HCT116 (cell line): Measurements from ENCODE around the gene C9orf43. TPM values are rescaled to one million over a fixed set of nuclear protein-coding genes. Genes with fewer than 3 reads are reported as not detected.

ENCODE experiments used
- ATAC-seq: fragments of 200-7000 bp; cut with Tn5 transposase; 2 replicates; pipeline ENCODE4 v1.9.1; 2020; ENCODE audit warnings: mild to moderate bottlenecking, moderate library complexity
- BruUV-seq: library from RNA; stranded (reverse); fragments of 400-500 nt; replicated peaks from 2 replicates; lab custom pipeline; 2021; lab: Mats Ljungman, UMichigan
- CTCF ChIA-PET: fragments of 300-600 bp; sonication (Branson Sonifier 250); formaldehyde crosslinking; loops from one replicate; lab custom pipeline; 2021; ENCODE audit warnings: antibody characterized with exemption; lab: Charles Lee
- POLR2A ChIA-PET: fragments of 300-600, 350-600 bp; sonication (Branson Sonifier 250); formaldehyde crosslinking; loops from one replicate; lab custom pipeline; 2021; ENCODE audit warnings: antibody characterized with exemption; lab: Charles Lee
- RAD21 ChIA-PET, 2 experiments: fragments of 300-600 bp; sonication (Branson Sonifier 250); formaldehyde crosslinking; loops; one replicate each; lab custom pipeline; 2023; ENCODE audit warnings: low total read pairs in 2 of 2; ENCODE audit not compliant: uncharacterized antibody in 2 of 2, unreplicated experiment in 2 of 2, low non-redundant PET in 1 of 2; lab: Charles Lee
- DNase-seq: peaks from one replicate; pipeline ENCODE4 v3.0.0-alpha.2; 2010; ENCODE audit warnings: low read depth, low spot score
- H2AFZ ChIP-seq: fragments of 200-600 bp; shearing (Covaris generic), sonication (generic); 2 replicates; pipeline ENCODE4 v1.6.1; 2017; ENCODE audit warnings: low read depth, mixed run types, mixed read lengths, antibody characterized with exemption, low read length; ENCODE audit not compliant: poor library complexity, severe bottlenecking
- H3K27ac ChIP-seq: 2 replicates; pipeline ENCODE4 v1.5.1; 2012; ENCODE audit warnings: low read depth, low read length
- H3K27me3 ChIP-seq: fragments of 200-600 bp; sonication (generic); 2 replicates; pipeline ENCODE4 v1.6.1; 2016; ENCODE audit warnings: mixed run types, low read length, mixed read lengths; ENCODE audit not compliant: insufficient read depth
- H3K36me3 ChIP-seq, 2 experiments: fragments of 200-500 bp in 1 of 2; fragments of 200-600 bp in 1 of 2; sonication (Bioruptor generic) in 1 of 2; sonication (generic) in 1 of 2; 2 replicates each; pipeline versions ENCODE4 v1.5.1 to v1.6.1; 2014 to 2016; ENCODE audit warnings: low read length in 2 of 2, inconsistent platforms in 1 of 2, mixed read lengths in 1 of 2, mixed run types in 1 of 2; ENCODE audit not compliant: insufficient read depth in 2 of 2, control insufficient read depth in 1 of 2
- H3K4me1 ChIP-seq, 2 experiments: fragments of 200-600 bp in 1 of 2; sonication (generic) in 1 of 2; 2 replicates each; pipeline versions ENCODE4 v1.5.1 to v1.6.1; 2012 to 2017; ENCODE audit warnings: low read length in 2 of 2, inconsistent platforms in 1 of 2, mild to moderate bottlenecking in 1 of 2, mixed read lengths in 1 of 2, mixed run types in 1 of 2, moderate library complexity in 1 of 2; ENCODE audit not compliant: insufficient read depth in 2 of 2, control insufficient read depth in 1 of 2
- H3K4me2 ChIP-seq: fragments of 200-600 bp; sonication (generic); 2 replicates; pipeline ENCODE4 v1.6.1; 2017; ENCODE audit warnings: mixed run types, low read length, mixed read lengths
- H3K4me3 ChIP-seq, 2 experiments: fragments of 200-600 bp in 1 of 2; sonication (generic) in 1 of 2; replicated peaks in 1 of 2; 2 replicates each; pipeline ENCODE4 v1.5.1; 2011 to 2016; ENCODE audit warnings: low read length in 2 of 2, control low read depth in 1 of 2, low read depth in 1 of 2, mild to moderate bottlenecking in 1 of 2, mixed read lengths in 1 of 2, mixed run types in 1 of 2
- H3K79me2 ChIP-seq: fragments of 200-600 bp; sonication (generic); 2 replicates; pipeline ENCODE4 v1.6.1; 2017; ENCODE audit warnings: mild to moderate bottlenecking, mixed run types, low read length, moderate library complexity, mixed read lengths; ENCODE audit not compliant: insufficient read depth
- H3K9ac ChIP-seq: fragments of 200-600 bp; sonication (generic); 2 replicates; pipeline ENCODE4 v1.6.1; 2016; ENCODE audit warnings: low read length, mixed read lengths
- H3K9me2 ChIP-seq: fragments of 200-600 bp; sonication (generic), shearing (Covaris generic); 2 replicates; pipeline ENCODE4 v1.6.1; 2017; ENCODE audit warnings: mixed run types, mild to moderate bottlenecking, moderate library complexity; ENCODE audit not compliant: insufficient read depth
- H3K9me3 ChIP-seq, 2 experiments: fragments of 200-500 bp in 1 of 2; fragments of 200-600 bp in 1 of 2; sonication (Bioruptor generic) in 1 of 2; sonication (generic) in 1 of 2; 2 replicates each; pipeline ENCODE4 v1.6.1; 2014 to 2017; ENCODE audit warnings: low read length in 2 of 2, mixed read lengths in 2 of 2, inconsistent platforms in 1 of 2, low read depth in 1 of 2, mild to moderate bottlenecking in 1 of 2, mixed run types in 1 of 2, moderate library complexity in 1 of 2; ENCODE audit not compliant: control insufficient read depth in 1 of 2, insufficient read depth in 1 of 2
- H4K20me1 ChIP-seq: fragments of 200-600 bp; sonication (generic), shearing (Covaris generic); 2 replicates; pipeline ENCODE4 v1.6.1; 2017; ENCODE audit warnings: mixed run types, mild to moderate bottlenecking, moderate library complexity; ENCODE audit not compliant: insufficient read depth
- CBX3 ChIP-seq: IDR thresholded peaks from 2 replicates; pipeline ENCODE4 v1.6.1; 2012; ENCODE audit warnings: low read depth
- CEBPB ChIP-seq: IDR thresholded peaks from 2 replicates; pipeline ENCODE4 v1.6.1; 2012; ENCODE audit warnings: low read depth
- EGR1 ChIP-seq: IDR thresholded peaks from 2 replicates; pipeline ENCODE4 v1.6.1; 2012; ENCODE audit warnings: low read depth
- EZH2phosphoT487 ChIP-seq: fragments of 200-600 bp; IDR thresholded peaks from 2 replicates; pipeline ENCODE4 v1.6.1; 2018; ENCODE audit warnings: antibody characterized with exemption, borderline replicate concordance
- RAD21 ChIP-seq: IDR thresholded peaks from 2 replicates; pipeline ENCODE4 v1.6.1; 2012; ENCODE audit warnings: low read depth, mild to moderate bottlenecking
- SP1 ChIP-seq: IDR thresholded peaks from 2 replicates; pipeline ENCODE4 v1.6.1; 2012; ENCODE audit warnings: low read depth
- SRF ChIP-seq: IDR thresholded peaks from 2 replicates; pipeline ENCODE4 v1.6.1; 2012; ENCODE audit warnings: low read depth
- YY1 ChIP-seq: IDR thresholded peaks from 2 replicates; pipeline ENCODE4 v1.6.1; 2011; ENCODE audit warnings: low read length, low read depth, moderate library complexity, mild to moderate bottlenecking; ENCODE audit not compliant: insufficient replicate concordance; ENCODE audit errors: extremely low read depth
- ZFX ChIP-seq: fragments of 450-650 bp; IDR thresholded peaks from 2 replicates; pipeline ENCODE4 v1.6.1; 2017
- ZNF274 ChIP-seq: fragments of 200-500 bp; sonication (Bioruptor generic); IDR thresholded peaks from 2 replicates; pipeline ENCODE4 v1.6.1; 2014; ENCODE audit warnings: mild to moderate bottlenecking, low read depth, low read length, inconsistent platforms
- intact Hi-C: fragments of 100-400 bp; cut with micrococcal nuclease; formaldehyde crosslinking; loops from 2 replicates; pipeline ENCODE4 v1.10.0; 2022
- total RNA-seq: library from RNA; stranded (reverse); gene quantifications from one replicate; pipeline ENCODE4 v1.2.1, GENCODE V29; 2021; ENCODE audit not compliant: unreplicated experiment
- TF ChIP-seq, protein P1 (sequence below): IDR thresholded peaks from 2 replicates; pipeline ENCODE4 v1.6.1; 2011; ENCODE audit warnings: mild to moderate bottlenecking, low read length, moderate library complexity; ENCODE audit not compliant: insufficient replicate concordance; ENCODE audit errors: extremely low read depth

Gene C9orf43
- total RNA-seq, 1 experiment from 2014 or later, result 0.71 TPM

DNA sequence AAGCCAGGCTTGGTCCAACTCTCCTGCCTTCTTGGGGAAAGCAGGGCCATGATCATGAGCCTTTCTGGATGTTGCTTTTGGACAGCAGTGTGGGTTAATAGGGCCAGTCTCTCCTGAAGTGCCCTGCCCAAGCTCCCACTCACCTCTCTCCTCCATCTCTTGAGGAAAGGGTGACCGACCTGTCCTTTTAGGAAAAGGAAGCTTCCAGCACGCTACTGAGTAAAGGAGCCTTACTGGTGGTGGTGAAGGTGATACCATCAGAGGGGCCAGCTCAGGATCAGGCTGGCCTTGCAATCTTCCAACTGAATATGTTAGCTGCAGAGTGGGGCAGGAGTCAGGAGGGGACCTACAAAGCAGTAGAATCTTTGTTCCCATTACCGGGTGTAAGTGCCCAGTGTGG is 50.7 kb downstream of the C9orf43 start:
- DNase-seq (no peak), ATAC-seq (no peak)
- Histone ChIP-seq H3K27me3 (no peaks in the 10 kb centered on the region), H2AFZ (no peak overlapping the region), H3K27ac (no peak overlapping the region), H3K79me2 (peaks cover 27% of the 10 kb centered on the region), H4K20me1 (no peaks in the 10 kb centered on the region), H3K4me1 (peaks cover 20 to 33% of the 10 kb centered on the region in 2 experiments), H3K9me3 (no peaks in the 10 kb centered on the region), H3K9ac (no peak overlapping the region), H3K4me3 (no peak overlapping the region), H3K36me3 (no peaks in the 10 kb centered on the region), H3K4me2 (no peak overlapping the region), H3K9me2 (no peaks in the 10 kb centered on the region)
- ChIA-PET RAD21 (no interaction called here), CTCF (no interaction called here), POLR2A (no interaction called here)
- intact Hi-C loops, result no loop called here
- no TSS peak for BruUV-seq
- TF ChIP-seq CEBPB (no peak), EGR1 (no peak), EZH2phosphoT487 (no peak), ZFX (no peak), RAD21 (no peak), SP1 (no peak), ZNF274 (no peak), YY1 (no peak)
- TF ChIP-seq, protein P1, sequence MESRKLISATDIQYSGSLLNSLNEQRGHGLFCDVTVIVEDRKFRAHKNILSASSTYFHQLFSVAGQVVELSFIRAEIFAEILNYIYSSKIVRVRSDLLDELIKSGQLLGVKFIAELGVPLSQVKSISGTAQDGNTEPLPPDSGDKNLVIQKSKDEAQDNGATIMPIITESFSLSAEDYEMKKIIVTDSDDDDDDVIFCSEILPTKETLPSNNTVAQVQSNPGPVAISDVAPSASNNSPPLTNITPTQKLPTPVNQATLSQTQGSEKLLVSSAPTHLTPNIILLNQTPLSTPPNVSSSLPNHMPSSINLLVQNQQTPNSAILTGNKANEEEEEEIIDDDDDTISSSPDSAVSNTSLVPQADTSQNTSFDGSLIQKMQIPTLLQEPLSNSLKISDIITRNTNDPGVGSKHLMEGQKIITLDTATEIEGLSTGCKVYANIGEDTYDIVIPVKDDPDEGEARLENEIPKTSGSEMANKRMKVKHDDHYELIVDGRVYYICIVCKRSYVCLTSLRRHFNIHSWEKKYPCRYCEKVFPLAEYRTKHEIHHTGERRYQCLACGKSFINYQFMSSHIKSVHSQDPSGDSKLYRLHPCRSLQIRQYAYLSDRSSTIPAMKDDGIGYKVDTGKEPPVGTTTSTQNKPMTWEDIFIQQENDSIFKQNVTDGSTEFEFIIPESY, result no peak

DNA sequence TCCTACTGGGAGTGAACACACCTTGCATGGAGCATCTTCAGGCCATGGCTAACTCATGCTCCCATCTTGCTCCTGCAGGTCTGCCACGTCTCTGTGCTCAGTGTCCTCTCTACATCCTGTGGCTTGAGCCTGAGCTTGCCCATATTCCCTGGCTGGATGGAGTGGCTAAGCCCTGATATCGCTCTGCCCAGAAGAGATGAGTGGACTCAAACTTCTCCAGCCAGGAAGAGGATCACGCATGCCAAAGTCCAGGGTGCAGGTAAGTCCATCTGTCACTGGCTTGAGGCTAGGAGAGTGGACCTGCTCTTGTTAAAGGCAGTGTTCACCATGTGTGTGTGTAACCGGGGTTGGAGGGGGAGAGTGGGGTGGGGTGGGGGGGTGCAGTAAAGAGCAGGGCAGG is 51.4 kb downstream of the C9orf43 start:
- Histone ChIP-seq H3K9me2 (no peaks in the 10 kb centered on the region), H3K9me3 (no peaks in the 10 kb centered on the region), H2AFZ (no peak overlapping the region), H3K9ac (no peak overlapping the region), H3K4me1 (peaks cover 18 to 31% of the 10 kb centered on the region in 2 experiments; a peak in 3 of 4 replicates), H4K20me1 (no peaks in the 10 kb centered on the region), H3K79me2 (peaks cover 33% of the 10 kb centered on the region), H3K36me3 (0 out of 4 replicates have a peak, but pooled peaks cover 0 to 4% of the 10 kb centered on the region in 2 experiments), H3K4me3 (no peak overlapping the region), H3K4me2 (no peak overlapping the region), H3K27me3 (no peaks in the 10 kb centered on the region), H3K27ac (no peak overlapping the region)
- ChIA-PET RAD21 (no interaction called here), CTCF (interaction anchor here (1.5 kb wide), 1 partner anchor 177 kb away, joined by 4 read pairs; no protein-coding TSS in a partner anchor), POLR2A (no interaction called here)
- no TSS peak for BruUV-seq
- DNase-seq, result no peak
- no peak for ATAC-seq
- TF ChIP-seq CBX3 (no peak), SRF (no peak), EGR1 (no peak)
- intact Hi-C loops, result no loop called here
